Hematopoietic multipotent progenitor cell treated with erythropoietin and hydrocortisone succinate and interleukin-3 and kit ligand, for 15 days (in vitro differentiated cells): ENCODE data around the gene NR2F2.

Experiments
- DNase-seq: peaks from one replicate; pipeline ENCODE4 v3.0.0-alpha.2; 2015; ENCODE audit warnings: low spot score

The NR2F2 gene

GRCh38 chr15:96330450-96331143 lies at the start of gene NR2F2:
NR2F2 (plus strand) TSS chr15:96330700; CDS start chr15:96332106, 1,406 bp downstream.
- peak; percentile 12 for DNase-seq

- DNase-seq = no peak
Measured at GRCh38 chr15:96285305-96285704, 45.2 kb upstream of the NR2F2 start.

GRCh38 chr15:96285729-96286254 lies 44.7 kb upstream of the NR2F2 start:
- no peak for DNase-seq

- DNase-seq = no peak
Measured at GRCh38 chr15:96290679-96291078, 39.8 kb upstream of the NR2F2 start.

GRCh38 chr15:96292635-96293034 lies 37.9 kb upstream of the NR2F2 start:
- no peak for DNase-seq

GRCh38 chr15:96293441-96293840 lies 37.1 kb upstream of the NR2F2 start:
- no peak for DNase-seq

- DNase-seq = no peak
Measured at GRCh38 chr15:96294766-96295165, 35.7 kb upstream of the NR2F2 start.

GRCh38 chr15:96296264-96296663 lies 34.2 kb upstream of the NR2F2 start:
- DNase-seq = no peak

GRCh38 chr15:96297783-96298182 lies 32.7 kb upstream of the NR2F2 start:
- no peak for DNase-seq

GRCh38 chr15:96298217-96298616 lies 32.3 kb upstream of the NR2F2 start:
- no peak for DNase-seq

GRCh38 chr15:96300836-96301235 lies 29.7 kb upstream of the NR2F2 start:
- no peak for DNase-seq

- no peak for DNase-seq
Measured at GRCh38 chr15:96303503-96304056, 26.9 kb upstream of the NR2F2 start.

- no peak for DNase-seq
Measured at GRCh38 chr15:96304839-96305238, 25.7 kb upstream of the NR2F2 start.

- no peak for DNase-seq
Measured at GRCh38 chr15:96306321-96306720, 24.2 kb upstream of the NR2F2 start.

- no peak for DNase-seq
Measured at GRCh38 chr15:96307856-96308394, 22.6 kb upstream of the NR2F2 start.

- DNase-seq = no peak
Measured at GRCh38 chr15:96309143-96309660, 21.3 kb upstream of the NR2F2 start.

- no peak for DNase-seq
Measured at GRCh38 chr15:96311256-96311955, 19.1 kb upstream of the NR2F2 start.

- no peak for DNase-seq
Measured at GRCh38 chr15:96311956-96312294, 18.6 kb upstream of the NR2F2 start.

- DNase-seq = no peak
Measured at GRCh38 chr15:96312641-96313335, 17.7 kb upstream of the NR2F2 start.

GRCh38 chr15:96314518-96314917 lies 16.0 kb upstream of the NR2F2 start:
- no peak for DNase-seq

GRCh38 chr15:96314963-96315362 lies 15.5 kb upstream of the NR2F2 start:
- DNase-seq = no peak

GRCh38 chr15:96316953-96317629 lies 13.4 kb upstream of the NR2F2 start:
- no peak for DNase-seq
